OCI-LY3 (cell line): ENCODE results near the gene SLC28A1.

Experiments
- H2AFZ ChIP-seq: fragments of 200-600, 300-600 bp; shearing (Covaris generic); 2 replicates; pipeline ENCODE4 v1.6.0; 2014; ENCODE audit warnings: antibody characterized with exemption, low read depth, low read length
- H3K27ac ChIP-seq: fragments of 200-600, 300-600 bp; sonication (generic); 2 replicates; pipeline ENCODE4 v1.5.1; 2014; ENCODE audit warnings: mild to moderate bottlenecking, low read length, moderate library complexity, mixed read lengths
- H3K27me3 ChIP-seq: fragments of 200-600, 300-600 bp; sonication (generic); 2 replicates; pipeline ENCODE4 v1.6.1; 2014; ENCODE audit warnings: low read depth, low read length, mixed read lengths
- H3K36me3 ChIP-seq: fragments of 200-600, 300-600 bp; sonication (generic); replicated peaks from 2 replicates; pipeline ENCODE3; 2014; ENCODE audit warnings: low read depth, low read length, mixed read lengths
- H3K4me1 ChIP-seq: fragments of 300-600, 200-600 bp; sonication (generic); 2 replicates; pipeline ENCODE4 v1.6.1; 2014; ENCODE audit warnings: low read length, mixed read lengths
- H3K4me2 ChIP-seq: fragments of 200-600, 300-600 bp; sonication (generic); 2 replicates; pipeline ENCODE4 v1.6.1; 2014; ENCODE audit warnings: low read length, mixed read lengths
- H3K4me3 ChIP-seq: fragments of 300-600, 200-600 bp; sonication (generic); 2 replicates; pipeline ENCODE4 v1.5.1; 2014; ENCODE audit warnings: antibody characterized with exemption, mild to moderate bottlenecking, low read length, moderate library complexity
- H3K79me2 ChIP-seq: fragments of 300-600, 200-600 bp; shearing (Covaris generic); 2 replicates; pipeline ENCODE4 v1.6.1; 2014; ENCODE audit warnings: mild to moderate bottlenecking, low read length, mixed read lengths
- H3K9ac ChIP-seq: fragments of 300-600, 200-600 bp; shearing (Covaris generic); 2 replicates; pipeline ENCODE4 v1.6.0; 2014; ENCODE audit warnings: mild to moderate bottlenecking, low read length, moderate library complexity
- H3K9me3 ChIP-seq: fragments of 200-600, 300-600 bp; shearing (Covaris generic); 2 replicates; pipeline ENCODE4 v1.6.1; 2014; ENCODE audit warnings: low read length, mixed read lengths; ENCODE audit not compliant: insufficient read depth
- H4K20me1 ChIP-seq: fragments of 200-600, 300-600 bp; sonication (generic); 2 replicates; pipeline ENCODE4 v1.6.1; 2016; ENCODE audit warnings: low read length, mixed read lengths; ENCODE audit not compliant: insufficient read depth
- CTCF ChIP-seq: fragments of 200-600, 300-600 bp; sonication (generic); IDR thresholded peaks from 2 replicates; pipeline ENCODE4 v1.5.1; 2014; ENCODE audit warnings: antibody characterized with exemption, low read length, low read depth
- EZH2phosphoT487 ChIP-seq: fragments of 200-600 bp; shearing (Covaris generic); IDR thresholded peaks from 2 replicates; pipeline ENCODE4 v1.6.1; 2018; ENCODE audit warnings: antibody characterized with exemption, mixed run types, low read depth

SLC28A1 gene

GRCh38 chr15:84909029-84909428, 24.6 kb downstream of the SLC28A1 start:
- Histone ChIP-seq H3K4me2 (no peak overlapping the region), H3K4me1 (peaks cover 12% of the 10 kb centered on the region), H3K27ac (no peak overlapping the region), H3K79me2 (no peaks in the 10 kb centered on the region), H3K4me3 (no peak overlapping the region), H3K9me3 (no peaks in the 10 kb centered on the region), H3K36me3 (no peaks in the 10 kb centered on the region), H3K9ac (no peak overlapping the region), H3K27me3 (no peaks in the 10 kb centered on the region), H4K20me1 (no peaks in the 10 kb centered on the region), H2AFZ (no peak overlapping the region)
- TF ChIP-seq CTCF (no peak), EZH2phosphoT487 (no peak)

DNA sequence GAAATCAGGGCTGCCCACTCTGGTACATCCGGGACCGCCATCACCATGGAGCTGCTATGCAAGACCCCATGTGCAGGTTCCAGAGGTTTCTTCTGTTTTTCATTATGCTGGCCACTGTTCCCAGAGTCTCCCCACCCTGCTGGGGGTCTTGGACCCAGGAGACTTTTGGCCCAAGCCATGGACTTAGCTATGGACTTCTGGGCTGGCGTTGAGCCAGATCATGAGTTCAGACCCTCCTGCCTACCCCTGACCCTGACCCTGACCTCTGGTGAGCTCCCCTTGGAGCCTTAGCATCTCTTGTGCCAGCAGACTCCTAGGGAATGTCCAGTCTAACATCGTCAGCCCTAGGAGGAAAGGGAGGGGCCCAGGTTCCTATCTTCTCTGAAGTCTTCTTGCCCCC, 25.3 kb downstream of the SLC28A1 start:
- no peak overlapping the region for H3K9ac ChIP-seq
- H3K4me1 ChIP-seq, result peaks cover 19% of the 10 kb centered on the region
- TF ChIP-seq CTCF (no peak), EZH2phosphoT487 (no peak)
- H3K9me3 ChIP-seq, result no peaks in the 10 kb centered on the region
- H2AFZ ChIP-seq, result no peak overlapping the region
- H3K27me3 ChIP-seq, result no peaks in the 10 kb centered on the region
- H3K36me3 ChIP-seq, result peaks cover 3% of the 10 kb centered on the region
- no peak overlapping the region for H3K27ac ChIP-seq
- no peak overlapping the region for H3K4me3 ChIP-seq
- no peaks in the 10 kb centered on the region for H3K79me2 ChIP-seq
- no peaks in the 10 kb centered on the region for H4K20me1 ChIP-seq
- H3K4me2 ChIP-seq, result no peak overlapping the region

- Histone ChIP-seq H2AFZ (no peak overlapping the region), H3K27ac (no peak overlapping the region), H4K20me1 (no peaks in the 10 kb centered on the region), H3K36me3 (peaks cover 3% of the 10 kb centered on the region), H3K9ac (no peak overlapping the region), H3K79me2 (no peaks in the 10 kb centered on the region), H3K27me3 (no peaks in the 10 kb centered on the region), H3K4me3 (no peak overlapping the region), H3K9me3 (no peaks in the 10 kb centered on the region), H3K4me1 (peaks cover 32% of the 10 kb centered on the region), H3K4me2 (no peak overlapping the region)
- no peak for TF ChIP-seq EZH2phosphoT487
- no peak for TF ChIP-seq CTCF
Observed at GRCh38 chr15:84910928-84911623, 26.6 kb downstream of the SLC28A1 start.

GRCh38 chr15:84911879-84912660, 27.6 kb downstream of the SLC28A1 start:
- H3K4me2 ChIP-seq, result peak overlapping the region; percentile 15; the same call in 1 of the 2 replicates
- H3K4me3 ChIP-seq, result no peak overlapping the region
- H3K36me3 ChIP-seq, result peaks cover 3% of the 10 kb centered on the region
- no peaks in the 10 kb centered on the region for H3K27me3 ChIP-seq
- H3K79me2 ChIP-seq, result no peaks in the 10 kb centered on the region
- H3K27ac ChIP-seq, result no peak overlapping the region
- H3K9ac ChIP-seq, result no peak overlapping the region
- peak overlapping the region; percentile 49 for H2AFZ ChIP-seq
- no peaks in the 10 kb centered on the region for H4K20me1 ChIP-seq
- no peaks in the 10 kb centered on the region for H3K9me3 ChIP-seq
- TF ChIP-seq CTCF, result no peak
- H3K4me1 ChIP-seq, result peaks cover 39% of the 10 kb centered on the region
